GM23338 (cell line): ENCODE measurements around the gene ATP8A2. TPM values are rescaled to one million over a fixed set of nuclear protein-coding genes. Genes with fewer than 3 reads are reported as not detected.

ENCODE experiments used
- ATAC-seq: fragments of 200-7000 bp; cut with Tn5 transposase; 3 replicates; pipeline ENCODE4 v1.9.1; 2020
- DNase-seq: peaks from one replicate; pipeline ENCODE4 v3.0.0-alpha.2; 2015; ENCODE audit warnings: low spot score
- H2AFZ ChIP-seq: fragments of 200-600 bp; sonication (generic); 2 replicates; pipeline ENCODE4 v1.8.0; 2016; ENCODE audit warnings: antibody characterized with exemption, mild to moderate bottlenecking, moderate library complexity
- H3F3A ChIP-seq: fragments of 200-600 bp; sonication (generic); replicated peaks from 2 replicates; pipeline ENCODE4 v1.8.0; 2017; ENCODE audit warnings: antibody characterized with exemption, mixed run types, low read depth
- H3K27ac ChIP-seq: fragments of 200-600 bp; sonication (generic); 2 replicates; pipeline ENCODE4 v1.6.1; 2016; ENCODE audit warnings: low read depth
- H3K27me3 ChIP-seq: fragments of 200-600 bp; sonication (generic); 2 replicates; pipeline ENCODE4 v1.8.0; 2016; ENCODE audit warnings: mild to moderate bottlenecking, mixed run types, moderate library complexity; ENCODE audit not compliant: insufficient read depth
- H3K36me3 ChIP-seq: fragments of 200-600 bp; sonication (generic); 2 replicates; pipeline ENCODE4 v1.8.0; 2016; ENCODE audit warnings: mild to moderate bottlenecking; ENCODE audit not compliant: insufficient read depth
- H3K4me1 ChIP-seq: fragments of 200-600 bp; sonication (generic); 2 replicates; pipeline ENCODE4 v1.8.0; 2016; ENCODE audit warnings: mild to moderate bottlenecking, moderate library complexity; ENCODE audit not compliant: insufficient read depth
- H3K4me2 ChIP-seq: fragments of 200-600 bp; sonication (generic); 2 replicates; pipeline ENCODE4 v1.7.1; 2017; ENCODE audit warnings: mixed run types
- H3K4me3 ChIP-seq: fragments of 200-600 bp; sonication (generic); 2 replicates; pipeline ENCODE4 v1.6.1; 2016; ENCODE audit warnings: mixed run types
- H3K79me2 ChIP-seq: fragments of 200-600 bp; sonication (generic); replicated peaks from 2 replicates; pipeline ENCODE4 v1.8.0; 2017; ENCODE audit warnings: mild to moderate bottlenecking; ENCODE audit not compliant: insufficient read depth
- H3K9me2 ChIP-seq: fragments of 200-600 bp; sonication (generic); 2 replicates; pipeline ENCODE4 v1.8.0; 2017; ENCODE audit not compliant: insufficient read depth
- H4K20me1 ChIP-seq: fragments of 200-600 bp; sonication (generic); replicated peaks from 2 replicates; pipeline ENCODE4 v1.8.0; 2017; ENCODE audit warnings: mild to moderate bottlenecking; ENCODE audit not compliant: insufficient read depth
- H3K27ac Mint-ChIP-seq: 2 replicates; pipeline ENCODE4 v1.8.0; 2020; ENCODE audit warnings: inconsistent platforms, mild to moderate bottlenecking, moderate library complexity, mixed read lengths
- H3K27me3 Mint-ChIP-seq: 3 replicates; pipeline ENCODE4 v1.8.0; 2022; ENCODE audit warnings: low read depth, mild to moderate bottlenecking, moderate library complexity, mixed read lengths, inconsistent platforms; ENCODE audit not compliant: insufficient read depth, poor library complexity
- H3K36me3 Mint-ChIP-seq: 3 replicates; pipeline ENCODE4 v1.8.0; 2021; ENCODE audit warnings: low read depth, mild to moderate bottlenecking, inconsistent platforms, moderate library complexity, mixed read lengths
- H3K4me1 Mint-ChIP-seq: 3 replicates; pipeline ENCODE4 v1.8.0; 2020; ENCODE audit warnings: mild to moderate bottlenecking, inconsistent platforms, mixed read lengths
- H3K4me3 Mint-ChIP-seq: 3 replicates; pipeline ENCODE4 v1.8.0; 2021; ENCODE audit warnings: moderate library complexity, mild to moderate bottlenecking, inconsistent platforms, mixed read lengths
- H3K9me3 Mint-ChIP-seq: 3 replicates; pipeline ENCODE4 v1.8.0; 2020; ENCODE audit warnings: moderate library complexity, mild to moderate bottlenecking, inconsistent platforms, mixed read lengths
- CREB1 ChIP-seq: fragments of 250-450 bp; sonication (Bioruptor Pico); IDR thresholded peaks from 2 replicates; pipeline ENCODE4 v1.5.0; 2020; ENCODE audit warnings: low read depth, mild to moderate bottlenecking, moderate library complexity
- ETS1 ChIP-seq: IDR thresholded peaks from 2 replicates; pipeline ENCODE4 v1.6.1; 2016; ENCODE audit warnings: antibody characterized with exemption
- EZH2 ChIP-seq: fragments of 200-600 bp; sonication (generic); IDR thresholded peaks from one replicate; pipeline ENCODE4 v1.8.0; 2017; ENCODE audit warnings: antibody characterized with exemption, mild to moderate bottlenecking, low read depth; ENCODE audit not compliant: unreplicated experiment
- EZH2phosphoT487 ChIP-seq: fragments of 200-600 bp; sonication (generic); IDR thresholded peaks from one replicate; pipeline ENCODE4 v1.8.1; 2018; ENCODE audit warnings: antibody characterized with exemption; ENCODE audit not compliant: unreplicated experiment
- NANOG ChIP-seq: IDR thresholded peaks from 2 replicates; pipeline ENCODE4 v1.6.1; 2016; ENCODE audit warnings: antibody characterized with exemption, borderline replicate concordance
- POLR2AphosphoS5 ChIP-seq: IDR thresholded peaks from 2 replicates; pipeline ENCODE4 v1.6.1; 2016; ENCODE audit warnings: antibody characterized with exemption, low read depth
- ZNF331 ChIP-seq: fragments of 250-450 bp; sonication (Bioruptor Pico); IDR thresholded peaks from 2 replicates; pipeline ENCODE4 v1.5.0; 2020; ENCODE audit warnings: low read depth, mild to moderate bottlenecking, moderate library complexity
- polyA plus RNA-seq: library from polyadenylated mRNA; unstranded; fragments of >200 nt; fragmentation: Nextera tagmentation; extraction: Ambion mirVana; gene quantifications from 2 replicates; pipeline ENCODE4 v1.2.1, GENCODE V29; 2016
- total RNA-seq: library from RNA; depleted of rRNA; stranded (reverse); fragments of >200 nt; shearing (Covaris generic); gene quantifications from 2 replicates; pipeline ENCODE4 v1.2.3, GENCODE V29; 2014
- TF ChIP-seq, protein P1 (sequence below): IDR thresholded peaks from one replicate; pipeline ENCODE4 v1.6.1; 2018; ENCODE audit warnings: antibody characterized with exemption; ENCODE audit not compliant: unreplicated experiment

Gene ATP8A2
- total and polyA plus RNA-seq, 2 experiments from 2014 or later, result 5.7 to 8.8 TPM

DNA sequence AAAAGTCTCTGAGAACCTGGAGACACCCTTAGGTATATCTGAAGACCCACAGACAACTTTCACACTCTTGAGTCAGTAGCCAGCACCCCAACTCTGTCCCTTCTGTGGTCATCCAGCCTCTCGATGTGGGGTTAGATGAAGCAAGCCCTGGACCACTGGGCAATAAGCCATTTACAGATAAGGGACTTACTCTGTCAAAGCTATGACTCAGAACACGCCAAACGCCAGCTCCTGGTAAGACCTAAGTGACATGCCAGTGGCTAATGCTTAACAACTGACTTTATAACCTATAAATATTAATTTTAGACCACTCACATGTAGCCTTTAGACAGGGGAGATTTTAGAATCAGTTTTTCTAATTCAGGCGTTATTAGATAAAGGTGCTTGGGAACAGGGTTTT lies 594.3 kb downstream of the ATP8A2 start:
- Mint-ChIP-seq H3K27me3 (peaks cover 7% of the 10 kb centered on the region), H3K9me3 (no peaks in the 10 kb centered on the region), H3K4me1 (peaks cover 40% of the 10 kb centered on the region), H3K36me3 (no peaks in the 10 kb centered on the region), H3K4me3 (no peak overlapping the region), H3K27ac (no peak overlapping the region)
- H3K27me3 ChIP-seq, result no peaks in the 10 kb centered on the region
- H3K36me3 ChIP-seq, result no peaks in the 10 kb centered on the region
- H3K27ac ChIP-seq, result no peak overlapping the region
- no peak overlapping the region for H3K4me3 ChIP-seq
- no peaks in the 10 kb centered on the region for H4K20me1 ChIP-seq
- no peaks in the 10 kb centered on the region for H3F3A ChIP-seq
- peaks cover 25% of the 10 kb centered on the region for H3K4me1 ChIP-seq
- DNase-seq (no peak), ATAC-seq (no peak)
- peaks cover 4% of the 10 kb centered on the region; the same call in 1 of the 2 replicates for H3K9me2 ChIP-seq
- no peaks in the 10 kb centered on the region for H3K79me2 ChIP-seq
- H3K4me2 ChIP-seq, result no peak overlapping the region
- TF ChIP-seq POLR2AphosphoS5 (no peak), EZH2phosphoT487 (no peak), ZNF331 (no peak), ETS1 (no peak), NANOG (no peak)
- TF ChIP-seq, protein P1, sequence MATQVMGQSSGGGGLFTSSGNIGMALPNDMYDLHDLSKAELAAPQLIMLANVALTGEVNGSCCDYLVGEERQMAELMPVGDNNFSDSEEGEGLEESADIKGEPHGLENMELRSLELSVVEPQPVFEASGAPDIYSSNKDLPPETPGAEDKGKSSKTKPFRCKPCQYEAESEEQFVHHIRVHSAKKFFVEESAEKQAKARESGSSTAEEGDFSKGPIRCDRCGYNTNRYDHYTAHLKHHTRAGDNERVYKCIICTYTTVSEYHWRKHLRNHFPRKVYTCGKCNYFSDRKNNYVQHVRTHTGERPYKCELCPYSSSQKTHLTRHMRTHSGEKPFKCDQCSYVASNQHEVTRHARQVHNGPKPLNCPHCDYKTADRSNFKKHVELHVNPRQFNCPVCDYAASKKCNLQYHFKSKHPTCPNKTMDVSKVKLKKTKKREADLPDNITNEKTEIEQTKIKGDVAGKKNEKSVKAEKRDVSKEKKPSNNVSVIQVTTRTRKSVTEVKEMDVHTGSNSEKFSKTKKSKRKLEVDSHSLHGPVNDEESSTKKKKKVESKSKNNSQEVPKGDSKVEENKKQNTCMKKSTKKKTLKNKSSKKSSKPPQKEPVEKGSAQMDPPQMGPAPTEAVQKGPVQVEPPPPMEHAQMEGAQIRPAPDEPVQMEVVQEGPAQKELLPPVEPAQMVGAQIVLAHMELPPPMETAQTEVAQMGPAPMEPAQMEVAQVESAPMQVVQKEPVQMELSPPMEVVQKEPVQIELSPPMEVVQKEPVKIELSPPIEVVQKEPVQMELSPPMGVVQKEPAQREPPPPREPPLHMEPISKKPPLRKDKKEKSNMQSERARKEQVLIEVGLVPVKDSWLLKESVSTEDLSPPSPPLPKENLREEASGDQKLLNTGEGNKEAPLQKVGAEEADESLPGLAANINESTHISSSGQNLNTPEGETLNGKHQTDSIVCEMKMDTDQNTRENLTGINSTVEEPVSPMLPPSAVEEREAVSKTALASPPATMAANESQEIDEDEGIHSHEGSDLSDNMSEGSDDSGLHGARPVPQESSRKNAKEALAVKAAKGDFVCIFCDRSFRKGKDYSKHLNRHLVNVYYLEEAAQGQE, result no peak
- no peak overlapping the region for H2AFZ ChIP-seq

DNA sequence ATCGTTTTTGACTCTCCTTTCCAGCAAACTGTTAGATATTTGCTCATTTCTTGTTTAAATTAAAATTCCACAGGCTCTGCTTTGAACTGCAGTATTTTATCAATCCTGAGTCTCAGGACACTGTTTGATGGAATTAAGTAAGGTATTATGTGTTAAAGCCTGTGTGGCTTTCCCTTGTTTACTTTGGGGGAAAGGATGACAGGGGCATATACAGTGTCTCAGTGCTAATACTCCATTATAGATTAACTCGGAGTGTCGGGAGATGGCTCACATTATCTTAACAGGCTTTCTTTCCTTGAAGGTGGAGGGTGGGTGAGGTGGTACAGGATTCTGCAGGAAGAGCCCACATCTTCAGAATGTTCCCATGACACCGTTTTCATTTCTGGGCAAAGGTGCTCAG lies 595.4 kb downstream of the ATP8A2 start:
- H2AFZ ChIP-seq, result no peak overlapping the region
- H3K27ac Mint-ChIP-seq, result no peak overlapping the region
- H3K4me1 Mint-ChIP-seq, result peaks cover 50% of the 10 kb centered on the region

GRCh38 chr13:25971047-25971446 lies 599.3 kb downstream of the ATP8A2 start:
- Histone ChIP-seq H3K36me3 (no peaks in the 10 kb centered on the region), H3F3A (peaks cover 5% of the 10 kb centered on the region), H3K4me2 (no peak overlapping the region), H3K9me2 (no peaks in the 10 kb centered on the region), H3K4me1 (peaks cover 61% of the 10 kb centered on the region), H3K27ac (no peak overlapping the region), H3K27me3 (no peaks in the 10 kb centered on the region), H3K4me3 (no peak overlapping the region), H4K20me1 (no peaks in the 10 kb centered on the region), H3K79me2 (no peaks in the 10 kb centered on the region), H2AFZ (no peak overlapping the region)
- Mint-ChIP-seq H3K4me3 (no peak overlapping the region; the same call in 2 of the 3 replicates), H3K9me3 (no peaks in the 10 kb centered on the region), H3K27me3 (peaks cover 24% of the 10 kb centered on the region), H3K27ac (no peak overlapping the region), H3K4me1 (peaks cover 84% of the 10 kb centered on the region), H3K36me3 (no peaks in the 10 kb centered on the region)
- ATAC-seq (peak; percentile 86), DNase-seq (peak; percentile 65)
- TF ChIP-seq, protein P1, result no peak
- no peak for TF ChIP-seq CREB1 (CRISPR knock-in tag)
- no peak for TF ChIP-seq EZH2
- TF ChIP-seq ZNF331, result no peak
- TF ChIP-seq ETS1, result no peak
- TF ChIP-seq POLR2AphosphoS5, result no peak

More for the DNA sequence above, 595.4 kb downstream of the ATP8A2 start:
- no peak overlapping the region for H3K4me2 ChIP-seq
- no peaks in the 10 kb centered on the region for H3K36me3 ChIP-seq
- ATAC-seq, result no peak
- no peaks in the 10 kb centered on the region for H4K20me1 ChIP-seq
- no peaks in the 10 kb centered on the region for H3K9me2 ChIP-seq
- no peaks in the 10 kb centered on the region for H3K79me2 ChIP-seq
- Mint-ChIP-seq H3K36me3 (no peaks in the 10 kb centered on the region), H3K4me3 (no peak overlapping the region), H3K9me3 (no peaks in the 10 kb centered on the region), H3K27me3 (peaks cover 12% of the 10 kb centered on the region)
- H3K27ac ChIP-seq, result no peak overlapping the region
- H3K27me3 ChIP-seq, result no peaks in the 10 kb centered on the region
- no peaks in the 10 kb centered on the region for H3F3A ChIP-seq
- TF ChIP-seq EZH2phosphoT487, result no peak
- H3K4me3 ChIP-seq, result no peak overlapping the region
- no peak for DNase-seq
- H3K4me1 ChIP-seq, result peaks cover 36% of the 10 kb centered on the region
